Hematopoietic multipotent progenitor cell (in vitro differentiated cells): ENCODE data around the gene CARS1. TPM values are rescaled to one million over a fixed set of nuclear protein-coding genes. Genes with fewer than 3 reads are reported as not detected.

Experiments used
- DNase-seq, 3 donors: peaks; one replicate each; pipeline ENCODE4 v3.0.0-alpha.2; 2011 to 2015; ENCODE audit warnings: low read depth in 2 of 3, low spot score in 2 of 3
- total RNA-seq: library from RNA; depleted of rRNA; stranded (reverse); fragments of >200 nt; gene quantifications from one replicate; pipeline ENCODE4 v1.2.3, GENCODE V29; 2012

The CARS1 gene
- total RNA-seq = 16.7 TPM

DNA sequence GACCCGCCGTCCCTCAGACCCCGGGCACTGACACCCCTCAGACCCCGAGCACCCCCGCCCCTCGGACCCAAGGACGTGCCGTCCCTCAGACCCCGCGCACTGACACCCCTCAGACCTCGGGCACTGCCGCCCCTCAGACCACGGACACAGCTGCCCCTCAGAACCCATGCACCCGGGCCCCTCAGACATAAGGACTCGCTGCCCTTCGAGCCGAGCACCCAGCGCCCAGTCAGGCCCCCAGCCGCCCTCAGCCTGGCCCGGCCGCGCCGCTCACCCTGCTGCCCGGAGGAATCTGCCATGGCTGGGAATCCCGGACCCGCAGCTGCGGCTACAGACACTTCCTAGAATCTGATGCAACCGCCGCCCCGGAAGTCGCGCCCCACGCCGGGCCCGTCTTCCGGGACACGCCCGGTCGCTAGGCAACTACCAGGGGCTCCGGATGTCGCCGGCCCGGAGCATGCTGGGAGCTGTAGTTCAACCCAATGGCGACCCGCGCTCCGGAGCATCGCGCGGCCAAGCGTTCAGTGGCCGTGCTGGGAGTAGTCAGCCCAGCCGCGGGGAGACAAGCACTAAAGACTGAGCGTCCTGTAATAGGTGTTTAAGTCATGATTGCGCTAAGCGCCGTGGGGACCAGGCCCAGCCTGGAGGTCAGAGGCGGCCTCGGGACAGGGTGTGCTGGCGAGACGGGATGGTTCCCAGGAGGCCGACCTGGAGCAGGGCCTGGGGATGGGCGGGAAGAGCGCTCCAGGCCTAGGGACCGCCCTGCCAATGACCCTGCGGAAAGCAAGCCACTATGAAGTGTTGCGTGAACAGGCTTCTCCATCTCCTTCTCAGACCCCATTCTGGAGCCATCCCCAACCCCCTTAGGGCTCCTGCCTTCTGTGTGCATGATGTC is at the start of gene CARS1:
TSS of gene CARS1 (minus strand) at position 355 of the 895 bp plus-strand sequence. CDS start at position 299, 56 bp downstream.
- DNase-seq = peak; percentile 80 to 91 (median 85)

DNA sequence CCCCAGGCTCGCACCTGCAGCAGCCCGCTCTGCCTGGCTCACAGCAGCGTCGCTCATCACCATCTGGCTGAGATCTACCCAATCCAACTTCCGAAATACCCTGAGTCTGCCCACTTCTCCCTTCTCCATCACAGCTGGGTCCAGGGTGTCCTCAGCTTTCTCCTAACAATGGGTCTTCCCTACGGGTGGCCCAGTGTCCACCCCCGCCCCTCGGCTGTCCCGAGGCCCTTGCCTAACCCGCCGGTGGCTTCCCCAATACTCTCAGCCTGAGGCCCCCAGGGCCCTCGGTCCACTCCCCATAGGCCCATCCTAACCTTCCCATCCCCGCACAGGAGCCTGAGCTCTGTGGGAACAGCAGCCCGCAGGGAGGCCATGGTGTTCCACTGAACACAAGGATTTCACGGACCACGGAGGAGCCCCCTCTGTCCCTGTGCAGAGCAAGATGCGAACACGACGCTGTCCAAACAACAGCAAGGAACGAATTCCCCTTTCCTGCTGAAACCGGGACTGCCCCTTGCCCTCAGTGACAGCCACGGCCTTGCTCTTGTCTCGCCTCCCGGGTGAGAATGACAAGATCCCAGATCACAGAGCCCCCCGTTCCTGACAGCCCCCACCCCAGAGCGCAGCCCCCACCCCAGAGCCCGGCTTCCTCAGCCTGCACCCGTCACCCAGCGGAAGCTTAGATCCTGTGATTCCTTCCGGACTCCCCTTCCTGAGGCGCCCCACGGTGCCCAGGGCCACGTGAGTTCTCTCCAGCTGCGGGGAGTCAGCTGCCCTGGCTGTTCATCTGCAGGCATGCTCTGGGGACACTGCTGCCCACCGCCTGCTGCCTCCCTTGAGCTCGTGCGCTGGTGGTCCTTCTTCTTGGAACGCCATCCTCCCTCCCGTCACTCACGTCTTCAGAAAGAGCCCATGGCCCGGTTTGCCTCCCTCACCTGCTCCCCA is 48.8 kb upstream of the CARS1 start:
- DNase-seq = no peak

DNA sequence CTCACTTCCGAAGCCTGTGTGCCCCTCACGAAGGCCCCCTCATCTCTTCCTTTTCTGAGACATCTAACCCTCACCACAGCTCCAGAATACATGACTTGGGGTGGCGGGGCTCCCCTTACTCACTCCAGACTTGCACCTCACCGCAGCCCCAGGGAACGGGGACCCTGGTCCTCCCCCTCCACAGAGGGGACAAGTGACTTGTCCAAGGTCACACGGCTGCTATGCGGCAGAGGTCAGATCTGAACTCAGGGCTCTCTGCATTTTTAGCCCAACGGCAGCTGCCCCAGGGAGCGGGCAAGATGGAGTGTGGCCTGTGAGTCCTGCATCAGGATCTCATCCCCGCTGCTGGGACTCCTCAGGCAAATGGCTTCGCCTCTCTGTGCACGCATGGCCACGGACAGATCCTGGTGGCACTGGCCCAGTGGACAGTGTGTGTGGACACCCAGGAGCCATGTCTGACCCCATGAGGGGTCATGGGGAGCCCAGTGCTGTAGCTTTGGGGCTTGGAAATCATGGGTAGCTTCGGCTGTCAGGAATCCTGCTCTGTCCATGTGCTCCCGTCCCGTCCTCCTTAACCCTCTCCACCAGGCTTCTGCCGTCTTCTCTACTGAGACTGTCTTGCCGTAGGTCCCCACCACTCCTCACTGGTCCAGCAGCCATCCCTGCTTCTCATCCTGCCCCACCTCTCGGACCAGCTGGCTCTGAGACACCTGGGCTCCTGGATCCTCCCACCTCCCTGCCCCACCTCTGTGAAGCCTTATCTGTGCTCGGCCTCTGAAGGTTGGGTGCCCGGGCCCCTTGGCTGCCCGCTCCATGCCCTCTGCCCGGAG is 48.0 kb upstream of the CARS1 start:
- DNase-seq = no peak

DNA sequence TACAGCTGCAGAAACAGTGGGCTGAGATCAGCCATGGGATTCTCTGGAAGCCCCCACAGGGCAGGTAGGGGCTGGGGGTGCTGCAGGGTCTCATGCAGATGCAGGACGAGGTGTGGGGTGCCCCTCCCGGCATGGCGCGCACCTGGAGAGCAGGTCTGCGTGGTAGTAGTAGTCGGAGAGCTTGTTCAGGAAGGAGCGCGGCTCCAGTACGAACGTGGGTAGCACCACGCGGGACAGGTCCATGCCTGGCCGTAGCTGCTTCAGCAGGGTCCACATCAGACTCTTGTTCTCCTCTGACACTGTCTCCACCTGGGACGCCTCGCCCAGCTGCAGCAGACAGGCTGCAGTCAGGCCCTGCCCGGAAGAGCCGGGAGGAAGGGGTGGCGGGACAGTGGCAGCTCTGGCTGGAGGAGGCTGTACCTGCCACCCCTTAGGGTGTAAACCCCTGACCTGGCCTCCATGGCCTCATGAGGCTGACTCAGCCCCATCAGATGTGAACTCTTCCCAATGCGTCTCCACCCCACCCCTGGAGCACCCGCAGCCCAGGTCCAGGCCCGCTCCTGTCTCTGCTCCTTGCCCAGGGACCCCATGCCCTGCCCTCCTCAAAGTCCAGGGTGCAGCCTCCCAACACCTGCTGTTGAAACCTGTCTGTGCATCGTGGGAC is 47.0 kb upstream of the CARS1 start:
- DNase-seq = no peak

DNA sequence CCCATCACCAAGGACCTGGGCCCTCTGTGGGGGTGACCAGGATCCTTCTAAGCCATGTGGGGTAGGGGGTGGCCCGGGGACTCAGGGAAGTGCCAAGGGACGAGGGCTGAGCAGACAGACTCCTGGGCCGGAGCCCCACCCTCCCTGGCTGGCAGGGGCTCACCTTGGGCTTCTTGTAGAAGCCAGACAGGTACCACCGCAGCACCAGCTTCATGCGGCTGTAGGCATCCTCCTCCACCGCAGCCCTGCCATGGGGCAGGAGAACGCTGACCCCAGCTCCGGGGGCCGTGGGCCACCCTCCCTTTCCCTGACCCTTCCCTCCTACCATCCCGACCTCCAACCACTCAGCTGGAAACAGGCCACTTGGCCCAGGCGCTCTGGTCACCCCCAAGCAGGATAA is 45.9 kb upstream of the CARS1 start:
- DNase-seq = no peak

DNA sequence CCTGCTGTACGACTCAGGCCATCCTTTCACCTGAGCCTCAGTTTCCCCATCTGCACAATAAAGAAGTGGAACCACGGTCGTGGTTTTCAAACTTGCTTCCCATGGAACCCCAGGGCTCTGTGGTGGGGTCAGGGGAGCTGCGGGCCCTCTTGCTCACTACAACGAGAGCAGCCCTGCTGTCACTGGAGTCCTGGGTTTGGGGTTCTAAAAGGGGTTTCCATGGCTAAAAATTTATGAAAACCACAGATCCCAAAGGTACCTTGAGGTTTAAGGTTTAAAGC is 45.4 kb upstream of the CARS1 start:
- DNase-seq = no peak

DNA sequence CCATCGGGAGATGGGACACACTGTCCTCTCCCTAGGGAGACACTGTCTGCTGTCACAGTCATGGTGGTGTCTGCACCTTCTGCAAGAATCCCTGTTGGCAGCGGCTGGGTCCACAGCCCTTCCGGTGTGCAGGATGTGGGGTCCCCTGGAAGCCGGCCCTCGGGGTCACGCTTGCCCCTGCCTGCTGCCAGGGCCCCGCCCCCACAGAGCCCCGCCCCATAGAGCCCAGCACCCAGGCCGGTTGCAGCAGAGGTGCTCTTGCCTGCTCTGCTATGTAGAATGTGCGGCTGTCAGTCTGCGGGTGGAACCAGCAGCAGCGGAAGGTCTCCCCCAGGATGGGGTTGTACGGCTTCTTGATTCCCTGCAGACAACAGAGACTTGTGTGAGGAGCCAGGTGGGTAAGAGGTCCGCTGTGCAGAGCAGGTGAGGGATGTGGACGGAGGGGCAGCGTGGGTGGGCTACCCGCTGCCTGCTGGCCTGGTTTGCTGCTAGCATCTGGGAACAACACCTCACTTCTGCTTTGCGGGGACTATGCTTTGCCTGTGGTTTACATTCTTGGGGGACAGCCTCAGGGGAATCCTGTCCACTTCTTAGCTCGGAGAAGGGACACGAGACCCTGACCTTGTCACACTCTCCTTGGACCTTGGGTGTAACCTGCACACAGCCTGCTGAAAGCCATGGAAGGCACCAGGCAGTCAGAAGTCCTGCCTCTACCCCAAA is 44.9 kb upstream of the CARS1 start:
- no peak for DNase-seq

DNA sequence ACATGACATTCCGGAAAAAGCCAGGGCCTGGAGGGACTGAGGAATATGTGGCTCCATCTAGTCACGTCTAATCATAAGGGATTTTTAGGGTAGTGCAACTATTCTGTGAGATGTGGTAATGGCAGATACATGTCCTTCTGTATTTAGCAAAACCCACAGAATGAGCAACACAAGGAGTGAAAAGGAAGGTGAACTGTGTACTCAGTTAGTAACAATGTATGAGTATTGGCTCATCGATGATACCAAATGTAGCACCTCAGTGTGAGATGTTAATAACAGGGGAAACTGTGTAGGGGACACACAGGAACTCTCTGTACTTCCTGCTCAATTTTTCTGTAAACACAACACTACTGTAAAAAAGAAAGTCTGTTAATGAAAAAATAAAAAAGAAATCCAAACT is 42.0 kb upstream of the CARS1 start:
- DNase-seq = no peak

DNA sequence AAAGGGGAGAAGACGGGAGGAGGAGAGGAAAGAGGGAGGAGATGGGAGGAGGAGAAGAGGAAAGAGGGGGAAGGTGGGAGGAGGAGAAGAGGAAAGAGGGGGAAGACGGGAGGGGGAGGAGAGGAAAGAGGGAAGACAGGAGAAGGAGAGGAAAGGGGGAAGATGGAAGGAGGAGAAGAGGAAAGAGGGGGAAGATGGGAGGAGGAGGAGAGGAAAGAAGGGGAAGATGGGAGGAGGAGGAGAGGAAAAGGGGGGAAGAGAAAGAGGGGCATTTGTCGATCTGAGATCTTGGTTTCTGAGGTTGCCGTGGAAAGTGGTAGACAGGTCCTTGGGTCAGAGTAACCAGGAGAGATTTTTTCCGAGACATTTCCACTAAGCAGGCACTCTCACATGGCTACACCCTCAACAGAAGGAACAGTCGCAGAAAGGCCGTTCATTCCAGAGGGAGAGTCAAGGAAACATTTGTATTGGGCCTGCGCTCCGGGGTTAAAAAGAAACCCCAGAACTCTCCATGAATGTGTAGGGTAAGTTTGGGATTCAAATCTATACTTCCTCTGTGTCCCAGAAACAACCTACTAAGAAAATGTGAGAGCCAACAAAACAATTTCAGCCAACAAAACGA is 39.8 kb upstream of the CARS1 start:
- DNase-seq = no peak

DNA sequence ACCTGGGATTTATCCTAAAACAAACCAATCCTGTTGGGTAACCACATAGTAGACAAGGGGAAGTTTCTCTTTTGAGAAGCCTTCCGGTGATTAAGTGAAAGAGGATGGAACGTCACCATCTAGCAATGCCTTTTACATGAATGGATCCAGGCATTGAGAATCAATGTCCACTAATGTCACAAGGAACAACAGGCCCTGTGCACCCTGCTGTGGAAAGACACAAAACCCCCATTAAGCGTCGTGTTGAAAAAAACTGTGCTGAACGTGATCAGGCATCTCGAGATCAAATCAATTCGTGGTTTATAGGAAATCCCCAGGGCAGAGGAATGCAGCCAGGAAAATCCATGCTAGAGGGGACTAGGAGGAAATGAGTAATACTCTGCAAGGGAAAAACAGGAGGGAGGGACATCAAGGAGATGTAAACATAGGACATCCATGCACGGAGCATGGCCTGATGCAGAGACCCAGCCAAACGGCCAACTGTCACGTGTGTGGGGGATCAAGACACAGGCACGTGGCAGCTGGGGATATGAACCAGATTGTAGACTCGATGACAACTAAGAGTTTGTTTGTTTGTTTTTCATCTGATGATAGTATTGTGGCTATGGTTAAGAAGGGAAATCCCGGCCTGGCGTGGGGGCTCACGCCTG is 38.6 kb upstream of the CARS1 start:
- no peak for DNase-seq

DNA sequence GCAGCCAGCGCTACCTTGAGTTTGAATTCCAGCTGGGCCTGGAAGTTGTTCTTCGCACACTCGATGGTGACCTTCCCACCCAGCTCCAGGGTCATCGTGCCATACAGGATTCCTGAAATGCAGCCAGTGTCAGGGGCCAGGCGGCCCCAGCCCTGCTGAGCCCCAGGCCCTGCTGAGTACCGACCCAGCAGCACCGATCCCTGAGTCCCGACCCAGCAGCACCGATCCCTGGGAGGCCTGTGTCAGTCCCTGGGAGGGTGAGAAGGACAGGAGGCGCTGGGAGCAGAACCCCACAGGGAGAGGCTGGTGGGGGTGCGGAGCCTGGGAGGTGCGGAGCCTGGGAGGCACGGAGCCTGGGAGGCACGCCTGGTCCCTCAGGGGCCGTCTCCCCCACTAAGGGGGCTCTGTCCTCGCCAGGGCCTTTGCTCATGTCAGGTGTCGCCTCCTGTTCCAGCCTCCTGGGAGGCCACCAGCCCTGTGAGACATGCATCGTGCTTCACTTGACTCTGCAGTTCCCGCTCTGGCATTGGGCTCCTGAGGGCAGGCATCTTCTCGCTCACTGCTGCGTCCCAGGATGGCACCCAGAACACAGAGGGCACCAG is 37.1 kb upstream of the CARS1 start:
- no peak for DNase-seq

DNA sequence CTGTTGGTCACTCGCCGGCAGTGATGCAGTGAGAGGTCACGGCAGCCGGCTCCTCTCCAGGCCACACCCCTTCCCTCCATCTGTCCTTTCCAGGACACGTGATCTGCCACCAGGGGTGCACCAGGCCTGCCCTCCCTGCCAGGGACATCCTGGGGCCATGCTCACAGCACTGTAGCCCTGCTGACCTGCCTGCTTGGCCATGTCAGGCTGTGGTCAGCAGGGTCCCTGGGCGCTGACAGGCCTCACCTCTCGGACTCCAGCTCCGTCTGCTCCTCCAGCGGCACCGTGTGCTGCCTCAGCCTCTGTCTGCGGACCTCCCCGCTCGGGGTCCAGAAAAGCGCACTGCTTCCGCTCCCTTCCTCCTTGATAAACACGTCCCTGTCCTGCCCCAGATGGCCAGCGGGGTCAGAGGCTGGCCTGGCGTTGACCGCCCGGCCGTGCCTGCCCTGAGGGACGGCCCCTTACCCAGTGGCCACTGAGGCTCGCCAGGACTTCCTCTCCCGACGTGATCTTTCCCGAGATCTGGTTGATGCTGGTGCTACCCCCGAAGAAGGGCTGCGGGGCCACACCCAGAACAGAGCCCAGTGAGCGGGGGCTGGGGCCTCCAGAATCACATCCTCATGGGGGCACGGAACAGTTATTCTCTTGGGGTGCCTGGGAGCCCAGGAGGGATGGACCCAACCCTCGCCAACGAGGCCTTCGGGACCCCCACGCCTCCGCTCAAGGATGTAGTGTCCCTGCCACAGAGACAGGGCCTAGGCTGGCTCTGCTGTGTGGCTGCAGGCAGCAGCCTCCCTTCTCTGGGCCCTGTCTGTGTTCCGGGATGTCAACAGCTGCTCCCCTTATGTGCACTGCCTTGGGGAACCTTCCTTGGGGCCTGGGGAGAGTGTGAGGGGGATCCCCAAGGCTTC is 36.3 kb upstream of the CARS1 start:
- DNase-seq = no peak

DNA sequence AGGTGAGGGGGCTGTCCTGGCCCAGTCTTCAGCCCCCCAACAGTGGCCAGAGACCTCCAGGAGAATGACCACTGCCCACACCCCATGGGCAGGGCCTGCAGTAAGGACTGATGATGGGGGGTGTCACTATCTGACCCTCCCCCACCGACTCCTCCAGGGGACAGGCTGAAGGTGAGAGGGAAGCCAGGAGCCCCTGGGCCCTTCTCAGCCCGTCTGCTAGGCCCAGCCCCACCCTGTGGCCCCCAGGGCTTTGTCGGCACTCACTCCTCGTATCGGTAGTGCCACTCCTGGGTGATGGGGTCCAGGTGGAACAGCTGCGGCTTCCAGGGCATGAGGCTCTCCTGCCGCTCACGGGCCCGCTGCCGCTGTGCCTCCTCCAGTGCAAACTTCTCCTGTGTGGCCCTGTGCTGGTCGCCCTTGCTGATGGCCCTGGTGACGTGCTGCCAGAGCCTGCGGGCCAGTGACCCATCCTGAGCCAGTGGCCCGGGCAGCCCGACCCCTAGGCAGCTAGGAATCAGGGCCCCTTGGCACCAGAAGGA is 35.4 kb upstream of the CARS1 start:
- DNase-seq = no peak

DNA sequence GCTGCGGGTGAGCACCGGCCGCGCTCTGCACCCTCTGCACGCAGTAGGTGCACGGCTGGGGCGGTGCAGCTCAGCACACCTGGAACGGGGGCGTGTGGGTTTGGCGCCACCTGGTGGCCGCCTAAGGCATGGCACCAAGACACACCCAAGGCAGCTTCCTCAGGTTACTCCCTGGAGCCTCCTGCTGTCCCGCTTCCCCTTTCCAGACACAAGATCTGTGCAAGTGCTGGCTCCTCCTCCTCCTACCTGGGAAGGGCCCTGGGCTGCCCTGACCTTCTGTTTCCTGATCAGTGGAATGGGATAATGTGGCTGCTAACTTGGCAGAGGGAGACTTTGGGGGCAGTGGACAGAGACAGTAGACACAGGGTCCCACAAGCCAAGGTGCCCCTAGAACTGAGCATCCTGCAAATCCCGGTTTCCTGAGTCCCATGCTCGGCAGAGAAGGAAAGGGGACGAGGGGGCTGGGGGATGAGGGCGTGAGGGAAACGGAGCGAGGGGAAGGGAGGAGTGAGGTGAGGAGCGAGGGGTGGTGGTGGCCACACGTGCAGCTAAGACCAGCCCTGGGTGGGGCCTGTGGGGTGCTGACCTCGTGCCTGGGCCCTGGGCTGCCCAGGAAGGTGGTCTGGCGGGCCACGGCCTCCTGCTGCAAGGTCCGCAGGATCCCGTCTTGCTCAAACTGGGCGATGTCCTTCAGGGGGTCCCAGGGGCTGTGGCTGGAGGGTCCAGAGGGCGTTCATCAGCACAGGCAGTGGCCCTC is 34.8 kb upstream of the CARS1 start:
- DNase-seq = peak; percentile 34 to 69 (median 47)

DNA sequence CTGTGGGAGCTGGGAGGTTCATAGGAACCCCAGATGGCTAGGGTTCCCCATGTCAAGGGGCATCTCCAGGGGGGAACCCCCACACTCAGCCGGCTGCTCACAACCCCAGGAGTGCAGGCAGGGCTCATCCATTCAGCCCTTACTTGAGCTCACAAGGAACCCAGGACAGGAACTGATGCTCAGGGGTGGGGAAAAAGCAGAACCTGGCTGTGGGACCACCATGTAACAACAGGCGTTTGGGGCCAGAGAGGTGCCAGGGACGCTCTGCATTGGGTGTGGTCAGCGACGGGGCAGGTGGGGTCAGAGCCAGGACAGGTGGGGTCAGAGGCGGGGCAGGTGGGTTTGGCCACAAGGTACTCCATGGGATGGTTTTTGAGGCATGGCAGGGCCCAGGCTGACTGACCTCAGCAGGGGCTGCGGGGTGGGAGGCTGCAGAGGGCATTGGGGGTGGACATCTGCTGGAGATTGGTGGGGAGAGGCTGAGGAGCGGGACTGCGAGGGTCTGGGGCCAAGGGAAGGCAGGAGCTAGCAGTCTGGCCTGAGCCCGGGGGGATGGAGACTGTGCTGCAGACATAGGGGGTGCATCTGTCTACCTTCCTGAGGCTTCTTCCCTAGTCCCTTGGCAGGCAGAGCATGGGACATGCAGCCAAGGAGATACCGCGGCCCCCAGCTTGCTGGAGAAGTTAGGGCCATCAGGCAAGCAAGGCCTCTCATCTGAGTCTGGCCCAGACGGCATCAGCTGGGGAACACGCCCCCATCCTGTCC is 34.0 kb upstream of the CARS1 start:
- DNase-seq = no peak
